HEK293T (cell line): ENCODE data around the gene SEMA4A.

Experiments
- CTCF ChIA-PET: fragments of 350-600 bp; formaldehyde crosslinking; extraction: SDS; loops from one replicate; lab custom pipeline; 2021; ENCODE audit warnings: antibody characterized with exemption, inconsistent platforms; lab: Yijun Ruan, JAX
- POLR2A ChIA-PET: fragments of 350-600 bp; formaldehyde crosslinking; extraction: SDS; loops from one replicate; lab custom pipeline; 2020; ENCODE audit warnings: antibody characterized with exemption, inconsistent platforms; lab: Yijun Ruan, JAX
- DNase-seq: peaks from one replicate; pipeline ENCODE4 v3.0.0; 2012; ENCODE audit warnings: mixed read lengths; ENCODE audit errors: extremely low spot score
- ARNT ChIP-seq: fragments of 450-650 bp; IDR thresholded peaks from 2 replicates; pipeline ENCODE4 v1.6.1; 2017; ENCODE audit warnings: mild to moderate bottlenecking
- BHLHE40 ChIP-seq: fragments of 450-650 bp; IDR thresholded peaks from 2 replicates; pipeline ENCODE4 v1.6.1; 2016; ENCODE audit warnings: mild to moderate bottlenecking, moderate library complexity, borderline replicate concordance
- CTBP1 ChIP-seq: fragments of 450-650 bp; IDR thresholded peaks from 2 replicates; pipeline ENCODE4 v1.6.1; 2016; ENCODE audit warnings: borderline replicate concordance
- ELF4 ChIP-seq: fragments of 450-650 bp; IDR thresholded peaks from 2 replicates; pipeline ENCODE4 v1.6.1; 2017; ENCODE audit warnings: antibody characterized with exemption
- FOXA1 ChIP-seq: fragments of 450-650 bp; IDR thresholded peaks from 2 replicates; pipeline ENCODE4 v1.6.1; 2016; ENCODE audit warnings: mild to moderate bottlenecking
- FOXK2 ChIP-seq: fragments of 450-650 bp; IDR thresholded peaks from 2 replicates; pipeline ENCODE4 v1.6.1; 2016; ENCODE audit warnings: mild to moderate bottlenecking
- FOXM1 ChIP-seq: fragments of 450-650 bp; IDR thresholded peaks from 2 replicates; pipeline ENCODE4 v1.6.1; 2017; ENCODE audit warnings: mild to moderate bottlenecking, borderline replicate concordance
- HDGF ChIP-seq: fragments of 450-650 bp; IDR thresholded peaks from 2 replicates; pipeline ENCODE4 v1.6.1; 2017; ENCODE audit warnings: antibody characterized with exemption, borderline replicate concordance
- L3MBTL2 ChIP-seq: fragments of 450-650 bp; conservative IDR thresholded peaks from 2 replicates; pipeline ENCODE4 v1.6.1; 2016; ENCODE audit warnings: mild to moderate bottlenecking
- LEF1 ChIP-seq: fragments of 450-650 bp; IDR thresholded peaks from 2 replicates; pipeline ENCODE4 v1.6.1; 2017; ENCODE audit warnings: mild to moderate bottlenecking, borderline replicate concordance
- NFRKB ChIP-seq: fragments of 450-650 bp; IDR thresholded peaks from 2 replicates; pipeline ENCODE4 v1.6.1; 2016; ENCODE audit warnings: mild to moderate bottlenecking, moderate library complexity
- PKNOX1 ChIP-seq: fragments of 450-650 bp; IDR thresholded peaks from 2 replicates; pipeline ENCODE4 v1.6.1; 2016
- SP1 ChIP-seq: fragments of 450-650 bp; IDR thresholded peaks from 2 replicates; pipeline ENCODE4 v1.6.1; 2017
- SUZ12 ChIP-seq: fragments of 450-650 bp; IDR thresholded peaks from 2 replicates; pipeline ENCODE4 v1.6.1; 2016; ENCODE audit warnings: mild to moderate bottlenecking
- TARDBP ChIP-seq: fragments of 450-650 bp; IDR thresholded peaks from 2 replicates; pipeline ENCODE4 v1.6.1; 2016
- ZNF384 ChIP-seq: fragments of 450-650 bp; IDR thresholded peaks from 2 replicates; pipeline ENCODE4 v1.6.1; 2016

SEMA4A gene

GRCh38 chr1:156157506-156157905 lies 4.1 kb downstream of the SEMA4A start:
- no peak for DNase-seq
- TF ChIP-seq ARNT (no peak), LEF1 (no peak), CTBP1 (no peak), BHLHE40 (no peak), PKNOX1 (no peak), SP1 (no peak), TARDBP (no peak), ELF4 (no peak), HDGF (no peak), FOXK2 (no peak), FOXA1 (no peak), SUZ12 (no peak), L3MBTL2 (no peak), NFRKB (no peak)
- CTCF ChIA-PET = no interaction called here
- POLR2A ChIA-PET = interaction anchor here (1.0 to 1.2 kb wide), 2 partner anchors 36 to 55 kb away, joined by 5 read pairs; partner anchors contain the start of genes PMF1 and SLC25A44

- ChIA-PET CTCF (interaction anchor here (0.6 kb wide), 1 partner anchor 21 kb away, joined by 3 read pairs; no protein-coding TSS in a partner anchor), POLR2A (interaction anchor here (1.0 to 1.2 kb wide), 2 partner anchors 36 to 55 kb away, joined by 5 read pairs; partner anchors contain the start of genes PMF1 and SLC25A44)
- TF ChIP-seq FOXM1 = no peak
- TF ChIP-seq SP1 = no peak
- no peak for TF ChIP-seq L3MBTL2
- TF ChIP-seq BHLHE40 = no peak
- no peak for TF ChIP-seq LEF1
- no peak for TF ChIP-seq CTBP1
- no peak for TF ChIP-seq NFRKB
- no peak for TF ChIP-seq FOXA1
- TF ChIP-seq PKNOX1 = no peak
- TF ChIP-seq ZNF384 = no peak
- no peak for TF ChIP-seq SUZ12
- no peak for TF ChIP-seq TARDBP
- no peak for TF ChIP-seq ARNT
- no peak for TF ChIP-seq ELF4
- no peak for TF ChIP-seq FOXK2
- no peak for TF ChIP-seq HDGF
- DNase-seq = no peak
These were observed 4.6 kb downstream of the SEMA4A start for GRCh38 chr1:156157966-156158365.

GRCh38 chr1:156160000-156160742 lies 6.8 kb downstream of the SEMA4A start:
- DNase-seq = no peak
- ChIA-PET CTCF (interaction anchor here (1.3 kb wide), 1 partner anchor 30 kb away, joined by 8 read pairs; no protein-coding TSS in a partner anchor), POLR2A (interaction anchor here (0.7 to 3.7 kb wide), 7 partner anchors 8 to 53 kb away, joined by 3 to 22 read pairs (median 6); partner anchors contain the start of genes PMF1 and SLC25A44)
- no peak for TF ChIP-seq PKNOX1
- no peak for TF ChIP-seq FOXA1
- no peak for TF ChIP-seq ZNF384
- no peak for TF ChIP-seq HDGF
- no peak for TF ChIP-seq L3MBTL2
- no peak for TF ChIP-seq ARNT
- no peak for TF ChIP-seq SUZ12
- no peak for TF ChIP-seq SP1
- TF ChIP-seq FOXM1 = no peak
- TF ChIP-seq FOXK2 = no peak
- no peak for TF ChIP-seq TARDBP
- TF ChIP-seq LEF1 = no peak
- TF ChIP-seq CTBP1 = no peak
- no peak for TF ChIP-seq NFRKB
- TF ChIP-seq ELF4 = no peak
- TF ChIP-seq BHLHE40 = no peak

- peak; percentile 46 for TF ChIP-seq PKNOX1
- peak; percentile 4 for TF ChIP-seq L3MBTL2
- TF ChIP-seq SP1 = no peak
- CTCF ChIA-PET = interaction anchor here (0.7 to 1.3 kb wide), 3 partner anchors 12 to 64 kb away, joined by 3 to 8 read pairs (median 3); no protein-coding TSS in a partner anchor
- peak; percentile 93 for DNase-seq
- POLR2A ChIA-PET = interaction anchor here (0.7 to 3.7 kb wide), 8 partner anchors 8 to 54 kb away, joined by 3 to 22 read pairs (median 4); partner anchors contain the start of genes PMF1 and SLC25A44
These were observed 7.4 kb downstream of the SEMA4A start for GRCh38 chr1:156160743-156161171.

- CTCF ChIA-PET = interaction anchor here (0.9 to 1.0 kb wide), 2 partner anchors 33 to 63 kb away, joined by 3 read pairs; no protein-coding TSS in a partner anchor
- no peak for DNase-seq
- POLR2A ChIA-PET = interaction anchor here (0.9 to 3.7 kb wide), 3 partner anchors 12 to 51 kb away, joined by 4 to 22 read pairs (median 19); partner anchors contain the start of genes PMF1 and SLC25A44
- TF ChIP-seq BHLHE40 = no peak
- TF ChIP-seq LEF1 = no peak
- no peak for TF ChIP-seq ARNT
- TF ChIP-seq SP1 = no peak
- TF ChIP-seq HDGF = no peak
- no peak for TF ChIP-seq NFRKB
These were observed 9.1 kb downstream of the SEMA4A start for GRCh38 chr1:156162430-156163037.
